GM18873 (cell line): Measurements from ENCODE around the gene PRSS50.
"Not testable (repeated sequence)": the region's sequence is repeated elsewhere in the genome, so short reads cannot be mapped to it uniquely, and the experiment has no call there.

Source experiments
- ATAC-seq: cut with Tn5 transposase; IDR thresholded peaks from one replicate; pipeline ENCODE4 v1.9.1; 2021; ENCODE audit warnings: mild to moderate bottlenecking, moderate library complexity, moderate number of reproducible peaks; ENCODE audit not compliant: unreplicated experiment, low FRiP score

Gene PRSS50, protein sequence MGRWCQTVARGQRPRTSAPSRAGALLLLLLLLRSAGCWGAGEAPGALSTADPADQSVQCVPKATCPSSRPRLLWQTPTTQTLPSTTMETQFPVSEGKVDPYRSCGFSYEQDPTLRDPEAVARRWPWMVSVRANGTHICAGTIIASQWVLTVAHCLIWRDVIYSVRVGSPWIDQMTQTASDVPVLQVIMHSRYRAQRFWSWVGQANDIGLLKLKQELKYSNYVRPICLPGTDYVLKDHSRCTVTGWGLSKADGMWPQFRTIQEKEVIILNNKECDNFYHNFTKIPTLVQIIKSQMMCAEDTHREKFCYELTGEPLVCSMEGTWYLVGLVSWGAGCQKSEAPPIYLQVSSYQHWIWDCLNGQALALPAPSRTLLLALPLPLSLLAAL

DNA sequence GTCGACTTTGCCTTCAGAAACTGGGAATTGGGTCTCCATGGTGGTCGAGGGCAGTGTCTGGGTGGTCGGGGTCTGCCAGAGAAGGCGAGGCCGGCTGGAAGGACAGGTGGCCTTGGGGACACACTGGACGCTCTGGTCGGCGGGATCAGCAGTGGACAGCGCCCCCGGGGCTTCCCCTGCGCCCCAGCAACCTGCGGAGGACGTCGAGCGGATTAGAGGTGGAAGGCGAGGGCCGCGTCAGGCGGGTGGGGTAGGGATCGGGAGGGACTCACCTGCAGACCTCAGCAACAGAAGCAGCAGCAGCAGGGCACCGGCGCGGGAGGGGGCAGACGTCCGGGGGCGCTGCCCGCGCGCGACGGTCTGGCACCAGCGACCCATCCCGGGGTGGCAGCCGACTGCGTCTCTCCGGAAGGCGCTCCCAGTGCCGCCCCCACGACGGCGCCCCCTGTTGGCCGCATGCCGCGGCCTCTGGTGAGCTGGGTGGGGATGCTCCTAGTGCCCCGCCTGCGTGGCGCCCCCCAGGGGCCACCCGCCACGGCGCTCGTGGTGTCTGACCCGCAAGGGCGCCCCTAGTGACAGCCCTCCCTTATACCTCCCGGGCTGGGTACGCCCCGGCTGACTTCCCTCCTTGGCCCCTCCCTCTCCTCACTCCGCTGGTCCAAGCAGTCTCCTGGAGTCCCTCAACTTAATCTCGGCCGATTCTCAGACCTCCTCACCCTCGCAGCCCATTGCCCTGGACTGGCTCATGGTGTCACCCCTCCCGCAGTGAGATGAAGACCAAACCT, at the start of gene PRSS50:
TSS of gene PRSS50 (minus strand) at position 423 of the 785 bp plus-strand sequence. CDS start at position 378, 45 bp downstream.
- no peak for ATAC-seq

DNA sequence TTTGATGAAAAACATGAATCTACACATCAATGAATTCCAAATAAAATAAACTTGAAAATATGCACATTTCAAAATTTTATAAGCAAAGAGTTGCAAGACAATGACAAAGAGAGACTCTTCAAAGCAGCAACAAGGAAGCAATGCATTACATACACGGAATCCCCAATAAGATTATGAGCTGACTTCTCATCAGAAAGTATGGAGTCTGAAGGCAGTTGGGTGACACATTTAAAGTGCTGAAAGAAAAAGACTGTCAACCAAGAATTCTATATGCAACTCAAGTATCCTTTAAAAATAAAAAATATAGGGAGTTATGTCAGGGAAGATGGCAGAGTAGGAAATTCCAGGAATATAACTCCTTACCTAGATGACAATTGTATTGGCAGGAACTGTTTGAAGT, 46.5 kb upstream of the PRSS50 start:
- ATAC-seq: no peak

DNA sequence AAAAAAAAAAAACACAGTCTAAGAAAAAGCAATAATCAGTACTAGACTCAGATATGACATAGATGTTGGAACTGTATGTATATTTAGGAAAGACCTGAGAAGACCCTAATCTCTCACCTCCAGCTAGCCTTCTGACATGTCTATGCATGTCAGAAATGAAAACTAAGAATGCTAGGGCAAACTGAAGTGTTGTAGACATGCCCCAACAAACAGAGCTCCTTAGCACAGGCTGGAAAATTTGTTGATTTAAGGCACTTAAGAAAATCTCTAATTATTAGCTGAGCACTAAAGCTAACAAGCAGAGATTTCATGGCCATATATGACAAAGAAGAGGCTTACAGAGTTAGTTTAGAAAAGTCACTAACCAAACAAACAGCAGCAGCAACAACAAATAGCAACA, 45.5 kb upstream of the PRSS50 start:
- ATAC-seq: no peak

DNA sequence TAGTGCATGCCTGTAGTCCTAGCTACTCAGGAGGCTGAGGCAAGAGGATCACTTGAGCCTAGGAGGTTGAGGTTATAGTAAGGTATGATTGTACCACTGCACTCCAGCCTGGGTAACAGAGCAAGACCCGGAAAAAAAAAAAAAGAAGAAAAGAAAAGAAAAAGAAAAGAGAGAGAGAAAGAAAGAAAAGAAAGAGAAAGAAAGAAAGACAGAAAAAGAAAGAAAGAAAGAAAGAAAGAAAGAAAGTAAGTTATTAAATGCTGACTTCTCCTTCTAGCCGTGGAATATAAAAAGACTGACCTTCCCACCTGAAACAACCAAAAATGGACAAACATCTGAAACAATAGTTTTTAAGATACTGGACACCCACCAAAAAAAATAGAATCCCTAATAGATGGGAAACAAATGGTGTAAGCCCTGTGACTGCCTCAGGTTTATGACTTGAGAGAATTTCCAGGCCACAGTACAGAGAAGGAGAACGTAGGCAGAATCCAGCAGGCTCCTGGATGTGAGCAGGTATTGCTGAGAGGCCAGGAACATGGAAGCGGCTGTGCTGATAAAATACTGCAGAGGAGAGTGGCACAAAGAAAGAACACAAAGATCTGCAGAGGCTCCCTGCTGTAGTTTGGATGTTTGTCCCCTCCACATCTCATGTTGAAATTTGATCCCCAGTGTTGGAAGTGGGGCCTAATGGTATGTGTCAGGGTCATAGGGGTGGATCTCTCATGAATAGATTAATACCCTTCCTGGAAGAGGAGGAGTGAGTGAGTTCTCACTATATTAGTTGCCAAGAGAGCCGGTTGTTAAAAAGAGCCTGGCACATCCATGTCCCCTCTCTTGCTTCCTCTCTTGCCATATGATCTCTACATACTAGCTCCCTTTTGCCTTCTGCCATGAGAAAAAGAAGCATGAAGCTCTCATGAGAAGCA, 41.8 kb upstream of the PRSS50 start:
- ATAC-seq: no peak

DNA sequence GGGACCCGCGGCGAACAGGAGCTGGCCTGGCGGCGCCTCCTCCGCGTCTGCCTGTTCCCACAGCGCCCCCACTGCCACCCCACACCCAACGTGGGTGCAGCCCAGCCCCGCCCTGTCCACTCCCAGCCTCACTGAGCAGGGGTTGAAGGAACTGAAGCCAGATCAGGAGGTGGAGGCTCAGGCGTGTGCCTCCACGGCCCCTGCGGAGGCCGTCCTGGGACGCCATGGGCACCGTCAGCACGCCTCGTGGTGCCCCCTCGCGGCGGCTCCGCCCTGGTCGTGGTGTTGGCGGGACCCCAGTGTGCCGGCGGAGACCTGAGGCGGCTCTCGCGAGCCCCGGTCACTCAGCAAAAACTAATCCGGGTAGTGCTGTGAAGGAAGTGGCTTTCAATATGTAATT, 39.0 kb upstream of the PRSS50 start:
- no peak for ATAC-seq

DNA sequence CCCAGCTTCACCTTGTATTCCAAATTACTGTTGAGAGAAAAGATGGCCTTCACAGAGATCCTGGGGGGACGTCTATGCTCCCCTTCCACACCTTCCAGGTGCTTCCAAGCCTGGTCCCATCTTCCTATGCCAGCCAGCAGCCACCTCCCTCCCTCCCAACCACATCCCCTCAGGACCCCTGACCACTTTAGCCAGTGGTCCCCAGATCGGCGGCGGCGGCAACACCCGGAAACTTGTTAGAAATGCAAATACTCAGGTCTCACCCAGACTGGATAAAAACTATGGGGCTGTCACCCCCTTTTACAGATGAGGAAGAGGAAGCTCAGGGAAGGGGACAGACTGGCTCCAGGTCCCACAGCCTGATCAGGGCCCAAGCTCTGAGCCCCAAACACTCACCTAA, 38.0 kb upstream of the PRSS50 start:
- ATAC-seq: no peak

DNA sequence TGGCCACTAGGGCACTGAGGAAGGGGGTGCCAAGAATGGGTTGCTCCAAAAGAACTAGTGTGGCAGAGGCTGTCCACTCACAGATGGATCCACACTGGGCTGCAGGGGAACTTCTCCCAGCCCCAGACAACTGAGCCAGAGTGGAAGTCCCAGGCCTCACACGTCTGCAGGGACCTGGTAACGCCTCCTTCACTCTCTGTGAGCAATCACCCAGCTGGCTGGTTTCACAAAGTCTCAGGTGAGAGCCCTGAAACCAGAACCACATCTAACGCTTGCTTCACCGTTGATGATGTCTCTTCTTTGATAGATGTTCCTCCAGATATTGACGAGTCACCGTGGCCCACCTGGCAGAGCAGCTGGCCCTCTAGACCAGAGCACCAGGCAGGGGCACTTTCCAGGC, 35.5 kb upstream of the PRSS50 start:
- ATAC-seq: not testable (repeated sequence)

DNA sequence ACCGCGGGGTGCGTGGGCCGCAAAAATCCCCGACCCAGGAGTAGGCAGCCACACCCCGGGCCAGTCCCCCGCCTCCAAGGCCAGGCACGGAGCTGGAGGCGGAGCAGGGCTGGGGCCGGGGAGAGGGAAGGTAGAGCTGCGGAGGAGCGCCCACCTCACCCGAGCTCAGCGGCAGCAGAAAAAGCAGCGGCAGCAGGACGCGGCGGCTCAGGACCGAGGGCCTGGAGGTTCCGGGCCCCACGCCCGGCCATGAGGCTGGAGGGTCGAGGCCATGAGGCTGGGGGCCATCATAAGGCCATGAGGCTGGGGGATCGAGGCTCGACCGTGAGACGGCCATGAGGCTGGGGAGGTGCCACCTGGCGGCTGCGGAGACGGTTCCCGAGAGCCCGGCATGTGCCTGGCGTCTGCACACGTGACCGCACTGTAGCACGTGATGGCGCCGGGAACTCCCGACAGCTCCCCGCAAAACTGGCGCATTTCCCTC, 32.9 kb upstream of the PRSS50 start:
- ATAC-seq: no peak

DNA sequence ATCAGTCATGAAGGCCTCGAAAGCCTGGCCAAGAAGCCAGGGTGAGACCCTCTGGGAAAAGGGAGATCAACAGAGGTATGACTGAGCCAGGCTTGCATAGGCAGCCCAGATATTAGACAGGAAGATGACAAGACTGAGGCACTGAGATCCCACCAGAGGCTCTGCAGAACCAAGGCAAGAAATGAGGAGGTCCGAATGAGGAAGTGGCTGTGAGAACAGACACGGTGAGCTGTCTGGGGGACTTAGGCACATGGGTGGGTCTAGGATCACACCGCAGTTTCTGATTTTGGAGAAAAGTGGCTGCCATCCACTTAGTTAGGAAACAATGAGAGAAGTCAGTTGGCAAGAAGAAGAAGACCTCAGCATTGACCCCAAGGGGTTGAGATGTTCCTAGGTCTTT, 31.5 kb upstream of the PRSS50 start:
- no peak for ATAC-seq

DNA sequence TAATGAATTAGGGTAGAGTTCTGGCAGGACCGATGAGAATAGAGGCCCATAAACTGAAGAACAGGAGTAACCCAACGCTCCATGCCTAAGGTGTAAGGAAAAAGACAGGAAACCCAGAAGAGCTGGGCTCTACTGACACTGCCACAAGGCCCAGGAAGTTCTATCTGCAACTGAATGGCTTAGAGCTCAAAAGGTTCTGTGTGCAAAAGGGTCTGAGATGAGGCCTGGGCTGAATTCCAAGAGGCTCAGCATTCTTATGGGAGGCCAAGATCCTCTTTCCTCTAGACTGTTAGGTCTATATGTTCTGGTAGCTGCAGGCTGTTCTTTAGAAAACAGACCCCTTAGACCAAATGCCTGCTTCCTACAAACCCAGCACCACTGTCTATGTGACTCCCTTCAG, 30.5 kb upstream of the PRSS50 start:
- ATAC-seq: no peak

DNA sequence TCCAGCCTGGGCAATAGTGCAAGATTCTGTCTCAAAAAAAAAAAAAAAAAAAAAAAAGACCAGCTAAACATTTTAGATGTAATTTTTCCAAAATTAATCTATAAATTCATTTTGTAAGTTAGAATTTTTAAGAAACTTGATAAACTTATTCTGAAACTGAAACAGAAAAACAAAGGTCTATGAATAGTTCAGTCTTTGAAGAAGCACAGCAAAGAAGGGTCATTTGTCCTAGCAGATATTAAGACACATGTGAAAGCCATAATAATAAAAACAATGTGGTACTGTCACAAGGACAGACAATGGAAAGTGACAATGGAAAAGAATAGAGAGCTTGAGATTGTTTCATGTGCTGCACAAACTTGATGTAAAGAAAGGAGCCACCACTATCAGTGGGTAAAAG, 29.0 kb upstream of the PRSS50 start:
- ATAC-seq: no peak

DNA sequence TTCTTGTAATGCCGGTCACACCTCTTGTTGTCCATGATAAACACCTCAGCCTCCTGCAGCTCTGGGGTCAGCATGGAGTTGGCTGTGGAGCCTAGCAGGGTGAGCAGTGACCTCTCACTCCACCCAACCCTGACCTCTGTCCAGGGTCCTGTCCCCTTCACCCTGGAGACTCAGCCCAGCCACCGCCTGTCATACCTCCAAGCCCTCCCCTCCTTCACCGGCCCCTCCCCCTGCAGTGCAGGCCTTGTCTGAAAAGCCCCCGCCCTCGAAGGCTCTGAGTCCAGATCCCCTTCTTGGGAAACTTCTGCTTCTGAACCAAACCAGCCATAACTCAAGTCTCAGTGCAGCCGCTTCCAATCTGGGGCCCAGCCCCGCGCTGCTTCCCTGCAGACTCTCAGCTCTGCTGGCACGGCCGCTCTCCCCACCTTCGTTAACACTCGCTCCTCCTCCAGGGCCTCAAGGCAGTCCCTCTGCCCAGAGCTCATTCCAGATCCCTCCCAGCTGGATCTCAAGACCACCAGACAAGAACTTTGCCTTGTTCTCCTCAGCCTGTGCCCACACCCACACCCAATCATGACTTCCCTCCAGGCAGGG, 25.4 kb upstream of the PRSS50 start:
- ATAC-seq: no peak

DNA sequence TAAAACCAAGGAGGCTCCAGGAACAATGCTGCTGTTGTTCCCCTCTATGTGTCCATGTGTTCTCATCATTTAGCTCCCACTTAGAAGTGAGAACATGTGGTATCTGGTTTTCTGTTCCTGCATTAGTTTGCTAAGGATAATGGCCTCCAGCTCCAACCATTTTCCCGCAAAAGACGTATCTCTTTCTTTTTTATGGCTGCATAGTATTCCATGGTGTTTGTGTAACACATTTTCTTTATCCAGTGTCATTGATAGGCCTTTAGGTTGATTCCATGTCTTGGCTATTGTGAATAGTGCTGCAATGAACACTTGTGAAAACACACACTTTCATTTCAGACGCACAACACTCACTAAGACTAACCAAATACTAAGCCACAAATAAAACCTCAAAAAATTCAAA, 21.9 kb upstream of the PRSS50 start:
- ATAC-seq: not testable (repeated sequence)

DNA sequence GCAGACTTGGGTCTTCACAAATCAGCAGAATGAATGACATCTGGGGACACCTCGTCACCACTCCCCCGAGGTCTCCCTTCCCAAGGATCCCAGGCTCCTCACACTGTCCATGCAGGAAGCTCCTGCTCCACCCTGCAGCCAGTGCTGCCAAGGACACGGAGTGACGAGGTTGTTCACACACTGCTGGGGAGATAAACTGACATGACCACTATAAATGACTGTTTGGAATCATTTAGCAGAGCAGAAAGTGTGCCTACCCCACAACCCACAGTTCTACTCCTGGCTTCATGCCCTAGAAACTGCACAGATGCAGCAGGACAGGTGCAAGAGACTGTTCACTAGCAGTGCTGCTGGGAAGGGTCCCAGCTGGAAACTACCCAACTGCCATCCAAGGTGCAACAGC, 19.7 kb upstream of the PRSS50 start:
- ATAC-seq: no peak

DNA sequence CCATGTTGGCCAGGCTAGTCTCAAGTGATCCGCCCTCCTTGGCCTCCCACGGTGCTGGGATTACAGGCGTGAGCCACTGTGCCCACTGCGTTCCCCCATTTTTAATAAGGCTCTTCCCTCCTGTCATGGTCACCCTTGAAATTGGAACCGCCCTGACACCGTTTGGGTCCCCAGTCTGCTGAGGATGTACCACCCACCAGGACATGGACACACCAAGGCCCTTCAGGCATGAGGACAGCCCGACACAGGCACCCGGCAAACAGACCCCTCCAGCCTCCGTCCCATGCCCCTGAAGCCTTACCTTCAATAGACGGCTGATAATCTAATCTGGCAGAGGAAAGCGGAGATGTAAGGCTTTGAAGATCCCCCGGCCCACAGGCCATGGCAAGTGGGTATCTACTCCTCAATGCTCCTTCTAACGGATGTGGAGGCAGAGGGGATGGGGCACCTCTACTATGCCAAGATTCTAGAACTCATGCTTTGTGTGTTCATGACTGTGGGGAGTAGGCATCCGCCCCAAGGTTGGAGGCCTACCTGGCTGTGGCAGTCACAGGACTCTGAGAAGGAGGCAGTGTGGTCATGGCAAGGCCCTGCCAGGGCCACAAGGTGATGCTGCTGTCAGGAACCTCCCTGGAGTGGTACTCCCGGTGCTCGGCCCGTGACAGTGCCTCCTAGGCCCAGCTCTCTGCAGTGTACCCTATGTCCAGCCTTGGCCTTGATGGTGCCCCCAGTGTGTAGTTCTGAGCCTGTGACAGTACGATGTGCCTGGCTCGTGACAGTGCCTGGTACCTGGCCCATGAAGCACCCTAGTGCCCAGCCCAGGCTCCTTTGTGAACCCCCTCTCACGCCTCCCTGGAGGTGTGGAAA, 18.6 kb upstream of the PRSS50 start:
- ATAC-seq: no peak

DNA sequence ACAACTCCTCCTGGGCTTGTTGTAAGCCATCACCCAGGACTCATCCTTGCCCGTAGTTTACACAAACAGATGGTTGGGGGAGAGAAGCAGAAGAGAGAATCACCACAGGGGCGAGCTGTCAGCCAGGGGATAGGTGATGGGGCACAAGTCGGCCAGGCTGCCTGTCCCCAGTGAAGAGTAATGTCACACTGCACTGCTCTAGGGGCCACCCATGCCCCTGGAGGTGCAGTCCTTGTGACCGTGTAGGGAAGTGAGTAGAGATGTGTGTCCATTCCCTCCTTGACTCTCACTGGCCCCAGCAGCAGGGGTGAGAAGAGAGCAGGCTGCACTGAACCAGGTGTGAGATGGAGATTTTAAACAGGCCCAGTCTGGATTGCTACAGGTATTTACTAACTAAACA, 17.1 kb upstream of the PRSS50 start:
- no peak for ATAC-seq

DNA sequence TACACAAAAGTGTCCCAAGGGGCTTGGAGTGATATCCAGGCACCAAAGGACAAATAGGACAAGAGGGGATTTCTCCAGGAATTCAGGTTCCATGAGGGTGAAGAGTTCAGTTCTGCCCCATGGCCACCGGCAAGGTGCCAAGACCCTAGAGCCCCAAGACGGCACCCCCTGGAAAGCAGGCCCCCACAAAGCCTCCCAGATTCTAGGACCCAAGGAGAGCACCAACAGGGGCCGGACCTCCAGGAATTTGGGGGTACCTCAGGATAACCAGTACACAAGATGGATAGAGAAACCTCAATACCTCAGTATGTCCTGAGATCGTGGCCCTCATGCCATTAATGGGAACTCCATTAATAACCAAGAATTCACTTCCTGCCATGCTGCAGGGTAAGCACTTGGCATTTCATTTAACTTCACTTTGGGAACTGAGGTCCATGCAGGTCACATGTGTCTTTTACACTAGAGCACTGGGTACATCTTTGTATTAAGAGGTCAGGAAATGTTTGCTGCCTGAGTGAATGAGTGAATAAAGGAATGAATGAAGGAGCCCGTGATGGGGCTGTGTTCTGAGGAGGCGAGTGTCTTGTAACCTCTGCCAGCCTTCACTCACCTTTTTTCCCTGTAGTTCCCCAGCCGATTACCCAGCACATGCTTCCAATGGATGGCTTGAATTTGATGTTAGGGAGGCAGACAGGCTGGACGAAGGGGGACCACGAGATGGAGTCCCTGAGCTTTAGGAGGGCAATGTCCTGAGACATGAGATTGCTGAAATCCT, 15.5 kb upstream of the PRSS50 start:
- ATAC-seq: no peak

DNA sequence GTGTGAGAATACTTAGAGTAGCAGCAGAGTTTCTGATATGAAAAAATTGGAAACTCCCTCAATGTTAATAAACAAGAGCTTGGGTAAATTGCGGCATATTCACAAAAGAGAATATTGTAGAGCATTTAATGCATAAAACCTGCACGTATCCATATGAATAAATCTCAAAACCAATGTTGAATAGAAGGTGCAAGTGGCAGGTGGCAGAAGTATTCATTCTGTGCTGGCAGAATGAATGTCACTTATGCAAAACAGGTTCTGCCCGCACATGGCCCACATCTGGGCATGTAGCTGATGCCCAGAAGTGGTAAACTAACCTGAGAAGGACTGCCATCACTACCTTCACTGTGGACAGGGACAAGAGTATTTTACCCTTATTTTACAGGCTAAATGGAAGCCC, 14.1 kb upstream of the PRSS50 start:
- no peak for ATAC-seq

DNA sequence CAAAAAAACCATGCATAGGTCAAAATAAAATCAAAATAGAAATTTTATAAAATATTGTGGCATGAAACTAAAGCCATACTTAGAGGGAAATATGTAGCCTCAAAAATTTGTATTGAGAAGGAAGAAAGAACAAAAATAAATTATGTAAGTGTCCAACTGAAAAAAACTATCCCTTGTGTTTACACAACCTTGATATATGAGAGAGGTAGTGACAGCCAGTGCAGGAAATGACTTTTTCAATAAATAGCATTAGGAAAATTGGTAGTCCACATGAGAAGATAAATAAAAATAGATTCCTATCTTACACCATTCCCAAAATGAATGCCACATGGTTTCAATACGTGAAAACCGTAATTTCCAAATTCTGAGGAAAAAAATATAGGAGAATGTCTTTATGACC, 13.2 kb upstream of the PRSS50 start:
- ATAC-seq: no peak
